Measurements from ENCODE around the gene PRKCB.

The PRKCB gene

GRCh38 chr16:23866621-23867020, 30.8 kb downstream of the PRKCB start:
- no peak for DNase-seq (ENCODE audit: low spot score)

- DNase-seq (ENCODE audit: low spot score) = no peak
These were observed 31.8 kb downstream of the PRKCB start for GRCh38 chr16:23867566-23867965.

- DNase-seq (ENCODE audit: low spot score) = no peak
These were observed 32.4 kb downstream of the PRKCB start for GRCh38 chr16:23868136-23868535.

- no peak for DNase-seq (ENCODE audit: low spot score)
These were observed 33.3 kb downstream of the PRKCB start for GRCh38 chr16:23869052-23869451.

GRCh38 chr16:23871924-23872323, 36.1 kb downstream of the PRKCB start:
- DNase-seq (ENCODE audit: low spot score) = no peak

GRCh38 chr16:23874613-23875294, 39.0 kb downstream of the PRKCB start:
- no peak for DNase-seq (ENCODE audit: low spot score)

- no peak for DNase-seq (ENCODE audit: low spot score)
These were observed 40.6 kb downstream of the PRKCB start for GRCh38 chr16:23876256-23876896.

GRCh38 chr16:23877107-23878070, 41.6 kb downstream of the PRKCB start:
- no peak for DNase-seq (ENCODE audit: low spot score)

GRCh38 chr16:23879735-23880373, 44.1 kb downstream of the PRKCB start:
- DNase-seq (ENCODE audit: low spot score) = no peak

GRCh38 chr16:23889189-23889588, 53.4 kb downstream of the PRKCB start:
- DNase-seq (ENCODE audit: low spot score) = no peak

GRCh38 chr16:23893986-23894385, 58.2 kb downstream of the PRKCB start:
- no peak for DNase-seq (ENCODE audit: low spot score)

GRCh38 chr16:23895052-23895451, 59.3 kb downstream of the PRKCB start:
- DNase-seq (ENCODE audit: low spot score) = no peak

GRCh38 chr16:23896832-23897821, 61.3 kb downstream of the PRKCB start:
- DNase-seq (ENCODE audit: low spot score) = no peak

- no peak for DNase-seq (ENCODE audit: low spot score)
These were observed 63.1 kb downstream of the PRKCB start for GRCh38 chr16:23898682-23899430.

- no peak for DNase-seq (ENCODE audit: low spot score)
These were observed 64.1 kb downstream of the PRKCB start for GRCh38 chr16:23899869-23900268.

GRCh38 chr16:23900480-23901177, 64.8 kb downstream of the PRKCB start:
- no peak for DNase-seq (ENCODE audit: low spot score)

- DNase-seq (ENCODE audit: low spot score) = no peak
These were observed 65.6 kb downstream of the PRKCB start for GRCh38 chr16:23901178-23902033.

- DNase-seq (ENCODE audit: low spot score) = no peak
These were observed 66.4 kb downstream of the PRKCB start for GRCh38 chr16:23902034-23902747.
